ENCODE results near the gene CNR2.

GRCh38 chr1:23909412-23909811 lies 3.8 kb downstream of the CNR2 start:
- TF ChIP-seq CTCF (IDR thresholded peaks at IDR 0.05; ENCODE audit: low read length), result no peak
- no peak for TF ChIP-seq EZH2 (optimal IDR thresholded peaks at IDR 0.05; ENCODE audit: low read depth, low read length)
